HG03045 (cell line): Measurements from ENCODE around the gene CECR2.
"Not testable (repeated sequence)": the region's sequence is repeated elsewhere in the genome, so short reads cannot be mapped to it uniquely, and the experiment has no call there.

Experiments used
- ATAC-seq: cut with Tn5 transposase; IDR thresholded peaks from one replicate; pipeline ENCODE4 v1.9.1; 2021; ENCODE audit warnings: mild to moderate bottlenecking, moderate library complexity; ENCODE audit not compliant: unreplicated experiment

Gene CECR2

DNA sequence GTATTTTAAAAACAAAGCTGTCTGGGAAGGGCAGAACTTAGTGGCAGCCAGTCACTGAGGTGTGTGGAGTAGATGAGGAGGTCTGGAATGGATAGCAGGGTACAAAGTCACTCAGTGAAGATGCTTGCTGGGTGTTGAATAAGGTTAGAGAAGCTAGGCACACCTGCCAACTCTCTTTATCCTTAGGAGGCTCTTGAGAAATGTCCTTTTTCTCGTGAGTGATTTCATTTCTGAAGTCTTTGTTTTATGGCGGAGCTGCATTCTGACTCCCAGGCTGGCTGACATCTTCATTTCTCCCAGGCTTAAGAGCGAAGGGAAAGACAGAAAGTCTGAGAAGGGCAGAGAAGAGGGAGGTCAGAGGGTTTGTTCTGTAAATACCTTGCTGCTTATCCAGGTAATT is 31.0 kb downstream of the CECR2 start:
- no peak for ATAC-seq

- ATAC-seq: no peak
Measured at GRCh38 chr22:17401728-17402127, 32.5 kb downstream of the CECR2 start.

DNA sequence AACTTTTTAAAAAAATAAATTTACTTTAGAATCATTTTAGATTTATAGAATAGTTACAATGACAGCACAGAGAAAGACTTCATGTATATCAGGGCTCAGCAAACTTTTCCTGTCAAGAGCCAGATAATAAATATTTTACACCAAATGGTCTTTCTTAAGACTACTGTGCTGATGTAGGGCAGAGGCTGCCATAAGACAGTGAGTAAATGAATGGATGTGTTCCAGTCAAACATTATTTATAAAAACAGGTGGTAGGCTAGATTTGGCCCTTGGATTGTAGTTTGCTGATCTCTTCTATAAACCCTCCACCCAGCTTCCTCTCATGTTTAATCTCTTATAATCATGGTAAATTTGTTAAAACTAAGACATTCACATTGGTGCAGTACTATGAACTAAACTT is 33.0 kb downstream of the CECR2 start:
- no peak for ATAC-seq

DNA sequence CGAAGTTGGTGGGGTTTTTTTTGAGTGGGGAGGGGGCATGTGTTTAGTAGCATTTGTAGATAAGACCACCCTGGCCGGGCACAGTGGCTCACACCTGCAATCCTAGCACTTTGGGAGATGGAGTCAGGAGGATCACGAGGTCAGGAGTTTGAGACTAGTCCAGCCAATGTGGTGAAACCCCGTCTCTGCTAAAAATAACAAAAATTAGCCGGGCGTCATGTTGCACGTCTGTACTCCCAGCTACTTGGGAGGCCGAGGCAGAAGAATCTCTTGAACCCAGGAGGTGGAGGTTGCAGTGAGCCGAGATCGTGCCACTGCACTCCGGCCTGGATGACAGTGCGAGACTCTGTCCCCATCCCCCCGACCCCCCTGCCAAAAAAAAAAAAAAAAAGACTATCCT is 34.6 kb downstream of the CECR2 start:
- no peak for ATAC-seq

GRCh38 chr22:17407643-17408042 is 38.4 kb downstream of the CECR2 start:
- no peak for ATAC-seq

GRCh38 chr22:17410576-17410975 is 41.3 kb downstream of the CECR2 start:
- no peak for ATAC-seq

- ATAC-seq: no peak
Measured at GRCh38 chr22:17411213-17411612, 42.0 kb downstream of the CECR2 start.

DNA sequence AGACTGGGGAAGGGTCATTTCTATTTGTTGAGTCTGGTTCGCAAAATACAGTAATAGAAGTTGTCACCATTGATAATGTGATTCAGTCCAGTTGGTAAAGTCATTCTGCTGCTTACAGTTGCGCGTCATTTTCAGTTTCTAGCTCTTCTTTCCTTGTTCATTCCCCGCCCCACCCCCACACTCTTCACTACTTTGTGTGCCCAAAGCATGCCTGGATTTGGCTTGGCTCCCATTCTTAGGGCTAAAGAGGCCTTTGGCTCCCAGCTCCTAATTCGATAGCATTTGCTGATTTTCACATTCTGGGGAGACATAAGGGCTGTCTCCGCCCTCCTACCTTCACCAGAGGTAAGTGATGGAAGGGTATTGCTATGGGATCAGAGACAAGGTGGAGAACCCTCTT is 43.0 kb downstream of the CECR2 start:
- ATAC-seq: no peak

DNA sequence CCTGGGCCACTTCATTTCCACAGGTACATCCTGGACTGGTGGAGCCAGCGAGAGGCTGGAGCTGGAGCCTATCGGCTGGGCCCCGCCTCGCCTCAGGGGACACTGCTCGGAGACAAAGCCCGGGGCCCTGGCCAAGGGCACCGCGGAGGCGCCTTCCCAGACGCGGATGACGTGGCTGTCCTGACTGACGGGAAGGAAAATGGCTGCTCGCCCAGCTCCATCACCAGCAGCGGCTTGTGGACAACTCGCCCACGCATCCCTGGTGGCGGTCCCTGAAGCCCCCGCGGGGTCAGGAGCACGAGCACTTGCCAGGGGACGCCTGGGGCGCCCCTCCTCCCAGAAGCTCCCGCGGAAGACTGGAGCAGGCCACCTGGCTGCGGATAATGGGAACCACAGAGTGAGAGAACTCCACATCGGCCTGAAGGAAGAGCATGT is 49.6 kb downstream of the CECR2 start:
- no peak for ATAC-seq

DNA sequence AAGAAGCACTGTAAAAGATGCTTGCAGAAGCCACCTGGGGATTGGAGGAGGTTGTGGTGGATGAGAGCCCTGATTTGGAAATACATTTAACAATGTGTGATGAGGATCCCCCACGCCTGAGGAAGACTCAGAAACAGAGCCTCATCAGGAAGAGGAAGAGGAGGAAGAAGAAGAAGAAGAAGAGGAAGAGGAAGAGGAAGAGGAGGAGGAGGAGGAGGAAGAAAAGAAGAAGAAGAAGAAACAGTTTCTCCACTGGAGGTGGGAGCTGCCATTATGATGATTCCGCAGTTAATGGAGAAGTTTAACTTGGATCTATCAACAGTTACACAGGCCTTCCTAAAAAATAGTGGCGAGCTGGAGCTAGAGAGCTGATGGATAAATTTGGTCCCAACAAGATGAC is 50.1 kb downstream of the CECR2 start:
- no peak for ATAC-seq

- ATAC-seq: no peak
Measured at GRCh38 chr22:17422736-17423343, 53.6 kb downstream of the CECR2 start.

DNA sequence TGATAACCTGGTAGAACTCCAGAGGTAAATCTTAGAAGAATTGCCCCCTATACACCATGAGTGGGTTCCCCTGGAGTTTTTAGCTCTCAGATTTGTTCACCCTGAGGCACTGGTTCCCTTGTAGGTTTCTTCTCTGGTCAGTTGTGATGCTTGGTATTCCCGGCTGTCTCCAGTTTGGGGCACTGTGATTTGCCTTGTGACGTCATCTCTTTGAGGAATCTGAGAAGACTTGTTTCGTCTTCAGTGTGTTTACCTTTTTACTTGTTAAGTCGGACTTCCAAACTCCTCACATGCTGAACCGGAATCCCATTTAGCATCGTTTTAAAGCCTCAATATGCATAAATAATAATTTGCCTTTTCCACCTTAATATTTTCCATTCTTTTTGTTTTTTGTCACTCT is 54.4 kb downstream of the CECR2 start:
- ATAC-seq: no peak

GRCh38 chr22:17427528-17427927 is 58.3 kb downstream of the CECR2 start:
- ATAC-seq: not testable (repeated sequence)

DNA sequence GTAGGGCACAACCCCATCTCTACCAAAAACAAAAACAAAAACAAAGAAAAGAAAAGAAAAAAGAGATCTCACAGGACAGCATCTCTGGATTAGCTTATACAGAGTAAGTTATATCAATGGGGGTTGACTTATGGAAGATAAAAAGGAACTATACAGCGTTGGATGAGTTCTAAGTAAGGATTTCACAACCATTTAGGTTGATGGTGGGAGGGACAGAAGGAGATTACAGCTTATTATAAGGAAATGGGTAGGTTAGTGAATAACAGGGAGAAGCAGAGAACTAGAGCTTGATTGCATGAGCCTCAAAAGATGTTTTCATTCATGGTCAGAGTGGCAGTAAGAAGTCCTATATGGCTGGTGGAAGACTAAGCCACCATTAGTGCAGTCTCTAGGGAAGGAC is 60.3 kb downstream of the CECR2 start:
- no peak for ATAC-seq

GRCh38 chr22:17430412-17430811 is 61.2 kb downstream of the CECR2 start:
- ATAC-seq: no peak

DNA sequence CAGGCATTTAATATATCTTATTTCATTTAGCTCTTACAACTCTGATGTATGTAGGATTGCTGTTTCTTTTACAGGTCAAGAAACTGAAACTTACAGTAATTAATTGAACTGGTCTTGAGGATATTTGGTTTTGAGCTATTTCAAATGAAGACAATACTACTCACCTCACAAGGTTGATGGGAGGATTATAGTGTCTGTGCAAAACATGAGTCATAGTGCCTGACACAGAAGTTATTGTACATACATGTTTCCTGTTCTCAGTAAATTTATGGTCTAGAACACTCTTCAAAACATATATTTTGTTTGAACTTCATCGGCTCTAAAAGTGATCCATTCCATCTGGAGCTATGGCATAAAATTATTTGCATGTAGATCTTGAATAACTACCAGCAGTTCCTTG is 61.9 kb downstream of the CECR2 start:
- ATAC-seq: no peak

DNA sequence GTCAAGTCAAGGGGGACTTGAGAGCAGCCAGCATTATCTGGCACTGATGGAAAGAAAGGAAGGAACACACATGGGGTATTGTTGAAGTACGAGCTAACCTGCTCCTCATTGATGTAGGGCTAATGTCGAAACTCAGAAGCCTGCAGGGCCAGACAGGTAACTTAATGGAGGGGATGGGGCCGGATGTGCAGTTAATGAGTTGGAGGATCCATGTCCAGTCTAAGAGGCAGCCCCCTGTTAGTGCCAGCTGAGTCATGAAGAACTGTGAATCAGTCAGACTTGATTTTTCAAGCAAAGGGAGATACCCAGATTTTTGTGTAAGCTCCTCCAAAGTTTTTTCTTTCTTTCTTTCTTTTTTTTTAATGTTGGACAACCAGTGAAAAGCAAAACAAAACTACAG is 65.6 kb downstream of the CECR2 start:
- ATAC-seq: no peak

GRCh38 chr22:17435375-17435774 is 66.1 kb downstream of the CECR2 start:
- ATAC-seq: no peak

GRCh38 chr22:17436382-17436980 is 67.2 kb downstream of the CECR2 start:
- no peak for ATAC-seq

DNA sequence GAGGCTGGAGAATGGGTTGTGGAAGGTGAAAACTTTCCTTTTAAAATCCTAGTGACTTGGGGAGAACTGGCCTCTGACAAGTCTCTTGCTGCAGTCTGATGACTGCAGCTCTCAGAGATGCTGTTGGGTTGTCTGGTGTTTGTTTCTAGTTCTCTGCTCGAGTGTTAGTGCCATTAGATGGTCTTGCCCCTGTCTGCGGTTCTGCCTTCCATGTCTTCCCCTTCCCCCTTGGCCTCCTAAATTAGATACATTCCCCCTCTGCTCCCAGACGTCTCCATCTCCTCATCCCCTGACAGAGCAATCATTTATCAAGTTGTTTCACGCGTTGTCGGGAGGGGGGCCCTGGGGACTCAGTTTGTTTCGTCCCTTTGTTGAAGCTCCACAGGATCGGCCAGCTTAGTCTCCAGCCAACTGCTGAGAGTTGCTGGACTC is 67.7 kb downstream of the CECR2 start:
- no peak for ATAC-seq

DNA sequence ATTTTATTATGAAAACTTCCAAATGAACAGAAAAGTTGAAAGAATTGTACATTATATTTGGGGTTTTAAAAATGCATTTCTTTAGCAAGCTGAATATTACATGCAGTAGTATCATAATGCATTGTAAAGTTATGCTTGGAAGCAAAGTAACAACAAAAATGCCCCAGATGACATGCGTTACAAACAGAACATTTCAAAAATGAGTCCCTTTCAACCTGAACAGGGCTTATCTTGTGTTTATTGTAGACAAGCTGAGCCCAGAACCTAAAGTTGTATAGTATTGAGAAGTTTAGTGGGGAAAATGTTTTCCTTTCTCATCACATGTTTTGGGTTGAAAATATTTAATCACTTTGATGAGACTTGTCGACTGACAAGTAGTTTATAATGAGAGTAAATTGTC is 68.8 kb downstream of the CECR2 start:
- ATAC-seq: no peak

GRCh38 chr22:17441326-17441725 is 72.1 kb downstream of the CECR2 start:
- ATAC-seq: no peak
